ENCODE data around the gene NUP35. TPM values are rescaled to one million over a fixed set of nuclear protein-coding genes. Genes with fewer than 3 reads are reported as not detected.
A peak's percentile ranks its signal among the peaks of the same experiment; 100 is the strongest.

The NUP35 gene
- total RNA-seq, 1 donor: 8.3 TPM

DNA sequence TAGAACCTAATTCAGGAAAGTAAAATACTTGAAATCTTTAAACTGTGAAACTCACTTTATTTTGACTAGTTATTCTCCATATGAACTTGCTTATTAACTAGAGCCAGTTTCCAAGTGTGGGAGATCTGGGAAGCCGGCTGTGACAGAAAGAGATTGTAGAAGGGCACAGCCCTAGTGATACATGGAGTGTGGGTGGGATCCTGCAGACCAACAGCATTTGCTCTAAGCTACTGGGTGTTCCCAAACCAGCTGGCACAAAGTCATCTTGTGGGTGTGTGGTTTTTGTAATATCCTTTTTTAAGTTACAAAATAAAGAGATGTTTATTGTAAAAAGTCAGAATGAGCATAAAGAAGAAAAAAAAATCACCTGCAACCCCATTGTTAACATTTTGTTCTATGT, 42.3 kb upstream of the NUP35 start:
- Histone ChIP-seq H4K20me1 (ENCODE audit: insufficient read depth, low read length) (no peaks in the 10 kb centered on the region), H2AFZ (ENCODE audit: low read length) (no peak overlapping the region), H3K27me3 (ENCODE audit: insufficient read depth, low read length) (no peaks in the 10 kb centered on the region), H3K9me3 (ENCODE audit: low read depth, low read length) (no peaks in the 10 kb centered on the region), H3K79me2 (ENCODE audit: insufficient read depth, low read length) (no peaks in the 10 kb centered on the region), H3K36me3 (ENCODE audit: insufficient read depth, low read length) (no peaks in the 10 kb centered on the region), H3K4me3 (ENCODE audit: insufficient read depth, low read length) (no peak overlapping the region), H3K27ac (ENCODE audit: low read depth, low read length) (no peak overlapping the region), H3K4me1 (ENCODE audit: insufficient read depth, low read length) (peaks cover 7% of the 10 kb centered on the region), H3K4me2 (ENCODE audit: insufficient read depth, low read length) (peak overlapping the region; percentile 16)
- peak; percentile 37 for DNase-seq (ENCODE audit: insufficient read length, low spot score, missing footprints)
- TF ChIP-seq, protein P1, sequence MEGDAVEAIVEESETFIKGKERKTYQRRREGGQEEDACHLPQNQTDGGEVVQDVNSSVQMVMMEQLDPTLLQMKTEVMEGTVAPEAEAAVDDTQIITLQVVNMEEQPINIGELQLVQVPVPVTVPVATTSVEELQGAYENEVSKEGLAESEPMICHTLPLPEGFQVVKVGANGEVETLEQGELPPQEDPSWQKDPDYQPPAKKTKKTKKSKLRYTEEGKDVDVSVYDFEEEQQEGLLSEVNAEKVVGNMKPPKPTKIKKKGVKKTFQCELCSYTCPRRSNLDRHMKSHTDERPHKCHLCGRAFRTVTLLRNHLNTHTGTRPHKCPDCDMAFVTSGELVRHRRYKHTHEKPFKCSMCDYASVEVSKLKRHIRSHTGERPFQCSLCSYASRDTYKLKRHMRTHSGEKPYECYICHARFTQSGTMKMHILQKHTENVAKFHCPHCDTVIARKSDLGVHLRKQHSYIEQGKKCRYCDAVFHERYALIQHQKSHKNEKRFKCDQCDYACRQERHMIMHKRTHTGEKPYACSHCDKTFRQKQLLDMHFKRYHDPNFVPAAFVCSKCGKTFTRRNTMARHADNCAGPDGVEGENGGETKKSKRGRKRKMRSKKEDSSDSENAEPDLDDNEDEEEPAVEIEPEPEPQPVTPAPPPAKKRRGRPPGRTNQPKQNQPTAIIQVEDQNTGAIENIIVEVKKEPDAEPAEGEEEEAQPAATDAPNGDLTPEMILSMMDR (IDR thresholded peaks at IDR 0.05; ENCODE audit: extremely low read depth, low read depth, low read length): no peak

DNA sequence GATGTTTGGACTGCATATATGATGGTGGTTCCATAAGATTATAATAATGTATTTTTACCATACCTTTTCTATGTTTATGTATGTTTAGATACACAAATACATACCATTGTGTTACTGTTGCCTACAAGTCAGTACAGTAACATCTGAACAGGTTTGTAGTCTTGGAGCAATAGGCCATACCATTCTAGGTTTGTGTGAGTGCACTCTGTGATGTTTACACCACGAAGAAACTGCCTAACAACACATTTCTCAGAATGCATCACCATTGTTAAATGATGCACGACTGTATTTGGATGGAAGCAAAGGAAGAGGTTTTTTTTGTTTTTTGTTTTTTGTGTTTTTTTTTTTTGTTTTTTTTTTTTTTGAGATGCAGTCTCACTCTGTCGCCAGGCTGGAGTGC, 36.2 kb upstream of the NUP35 start:
- Histone ChIP-seq H2AFZ (ENCODE audit: low read length) (no peak overlapping the region), H3K4me1 (ENCODE audit: insufficient read depth, low read length) (no peaks in the 10 kb centered on the region), H3K9me3 (ENCODE audit: low read depth, low read length) (no peaks in the 10 kb centered on the region), H3K36me3 (ENCODE audit: insufficient read depth, low read length) (no peaks in the 10 kb centered on the region), H3K27ac (ENCODE audit: low read depth, low read length) (no peak overlapping the region), H3K4me2 (ENCODE audit: insufficient read depth, low read length) (no peak overlapping the region), H3K79me2 (ENCODE audit: insufficient read depth, low read length) (no peaks in the 10 kb centered on the region), H4K20me1 (ENCODE audit: insufficient read depth, low read length) (no peaks in the 10 kb centered on the region), H3K4me3 (ENCODE audit: insufficient read depth, low read length) (no peak overlapping the region), H3K27me3 (ENCODE audit: insufficient read depth, low read length) (no peaks in the 10 kb centered on the region)
- DNase-seq (ENCODE audit: insufficient read length, low spot score, missing footprints): no peak
- TF ChIP-seq, protein P1 (IDR thresholded peaks at IDR 0.05; ENCODE audit: extremely low read depth, low read depth, low read length): no peak

DNA sequence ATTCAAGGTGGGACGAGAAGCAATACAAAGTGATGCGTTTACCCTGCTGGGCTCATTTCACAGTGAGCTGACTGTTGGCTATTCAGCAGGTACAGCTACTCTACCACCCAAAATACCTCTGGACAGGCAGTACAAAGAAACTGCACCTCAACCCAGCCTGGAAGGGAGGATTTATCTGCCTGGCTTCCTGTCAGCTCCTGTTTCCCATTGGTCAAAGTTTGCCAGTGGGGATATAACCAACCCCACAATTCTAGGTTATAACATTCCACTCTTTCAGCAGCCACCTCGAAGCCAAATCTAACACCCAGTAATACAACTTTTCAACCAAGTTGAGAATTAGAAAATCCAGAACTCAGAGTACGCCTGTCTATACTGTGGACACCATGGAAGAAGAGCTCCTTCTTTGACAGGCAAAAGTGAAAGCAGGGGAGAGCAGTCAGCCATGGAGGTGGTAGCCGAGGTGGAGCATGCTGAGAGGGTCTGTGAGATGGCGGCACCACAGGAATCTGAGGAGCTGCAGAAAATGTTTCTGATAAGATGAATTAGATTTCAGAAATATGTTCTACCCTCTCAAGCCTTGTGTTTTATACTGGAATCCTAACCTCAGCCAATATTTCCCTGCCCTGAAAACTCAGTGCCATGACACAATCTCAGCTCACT, 34.9 kb upstream of the NUP35 start:
- Histone ChIP-seq H3K9me3 (ENCODE audit: low read depth, low read length) (no peaks in the 10 kb centered on the region), H3K4me1 (ENCODE audit: insufficient read depth, low read length) (peaks cover 2% of the 10 kb centered on the region), H3K36me3 (ENCODE audit: insufficient read depth, low read length) (no peaks in the 10 kb centered on the region), H2AFZ (ENCODE audit: low read length) (peak overlapping the region; percentile 48), H3K27me3 (ENCODE audit: insufficient read depth, low read length) (no peaks in the 10 kb centered on the region), H3K4me3 (ENCODE audit: insufficient read depth, low read length) (peak overlapping the region; percentile 49), H3K79me2 (ENCODE audit: insufficient read depth, low read length) (no peaks in the 10 kb centered on the region), H3K4me2 (ENCODE audit: insufficient read depth, low read length) (peak overlapping the region; percentile 41), H4K20me1 (ENCODE audit: insufficient read depth, low read length) (no peaks in the 10 kb centered on the region), H3K27ac (ENCODE audit: low read depth, low read length) (no peak overlapping the region)
- TF ChIP-seq, protein P1 (IDR thresholded peaks at IDR 0.05; ENCODE audit: extremely low read depth, low read depth, low read length): no peak
- no peak for DNase-seq (ENCODE audit: insufficient read length, low spot score, missing footprints)

DNA sequence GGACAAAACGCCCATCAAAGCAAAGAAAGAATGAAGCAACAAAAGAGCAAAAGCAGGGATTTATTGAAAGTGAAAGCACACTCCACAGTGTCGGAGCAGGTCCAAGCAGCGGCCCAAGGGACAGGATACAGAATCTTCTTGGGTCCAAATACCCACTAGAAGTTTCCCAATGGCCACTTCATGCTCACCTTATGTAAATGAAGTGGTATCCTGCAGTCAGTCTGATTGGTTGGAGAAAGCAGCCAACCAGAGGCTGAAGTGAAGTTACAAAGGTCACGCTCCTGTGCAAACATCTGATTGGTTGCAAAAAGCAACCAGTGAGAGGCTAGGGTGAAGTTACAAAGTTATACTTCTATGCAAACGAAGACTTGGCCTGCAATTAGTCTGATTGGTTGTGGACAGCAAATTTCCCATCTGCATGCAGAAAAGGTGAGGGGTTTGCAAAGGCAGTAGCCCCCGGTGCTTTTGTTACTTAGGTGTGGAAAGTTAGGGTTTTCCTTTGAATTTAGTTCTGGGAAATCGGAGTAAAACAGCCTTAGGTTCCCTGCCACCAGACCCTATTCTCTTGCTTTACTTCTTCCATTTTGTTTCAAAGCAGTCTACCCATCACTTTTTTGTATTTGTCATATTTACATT, 32.8 kb upstream of the NUP35 start:
- TF ChIP-seq, protein P1 (IDR thresholded peaks at IDR 0.05; ENCODE audit: extremely low read depth, low read depth, low read length): no peak

More for the DNA sequence above, 32.8 kb upstream of the NUP35 start:
- Histone ChIP-seq H3K4me2 (ENCODE audit: insufficient read depth, low read length) (peak overlapping the region; percentile 54), H3K9me3 (ENCODE audit: low read depth, low read length) (no peaks in the 10 kb centered on the region), H3K27me3 (ENCODE audit: insufficient read depth, low read length) (no peaks in the 10 kb centered on the region), H3K27ac (ENCODE audit: low read depth, low read length) (no peak overlapping the region), H3K36me3 (ENCODE audit: insufficient read depth, low read length) (no peaks in the 10 kb centered on the region), H3K4me3 (ENCODE audit: insufficient read depth, low read length) (peak overlapping the region; percentile 38), H4K20me1 (ENCODE audit: insufficient read depth, low read length) (no peaks in the 10 kb centered on the region), H2AFZ (ENCODE audit: low read length) (peak overlapping the region; percentile 39), H3K79me2 (ENCODE audit: insufficient read depth, low read length) (no peaks in the 10 kb centered on the region), H3K4me1 (ENCODE audit: insufficient read depth, low read length) (peaks cover 4% of the 10 kb centered on the region)
- DNase-seq (ENCODE audit: insufficient read length, low spot score, missing footprints): no peak
